AG04449 (cell line): ENCODE results near the gene DMRT1.

Experiments
- CTCF ChIA-PET: fragments of 350-600 bp; formaldehyde crosslinking; extraction: SDS; loops from one replicate; lab custom pipeline; 2021; ENCODE audit warnings: antibody characterized with exemption; lab: Yijun Ruan, JAX
- POLR2A ChIA-PET: fragments of 400-600, 350-600 bp; formaldehyde crosslinking; extraction: SDS; loops from one replicate; lab custom pipeline; 2020; ENCODE audit warnings: antibody characterized with exemption, inconsistent platforms; lab: Yijun Ruan, JAX
- DNase-seq: peaks from one replicate; pipeline ENCODE4 v3.0.0-alpha.2; 2010; ENCODE audit warnings: low read depth, low spot score
- H3K4me3 ChIP-seq: 2 replicates; pipeline ENCODE4 v1.5.1; 2011; ENCODE audit warnings: low read depth, mild to moderate bottlenecking, control low read depth, low read length
- TF ChIP-seq, protein P1 (sequence below): IDR thresholded peaks from one replicate; pipeline ENCODE4 v1.5.1; 2011; ENCODE audit warnings: mild to moderate bottlenecking, moderate library complexity, low read length, control low read depth, inconsistent platforms; ENCODE audit not compliant: insufficient read depth; ENCODE audit errors: missing control alignments

DMRT1 gene

GRCh38 chr9:818958-819357 is 22.5 kb upstream of the DMRT1 start:
- TF ChIP-seq, protein P1, sequence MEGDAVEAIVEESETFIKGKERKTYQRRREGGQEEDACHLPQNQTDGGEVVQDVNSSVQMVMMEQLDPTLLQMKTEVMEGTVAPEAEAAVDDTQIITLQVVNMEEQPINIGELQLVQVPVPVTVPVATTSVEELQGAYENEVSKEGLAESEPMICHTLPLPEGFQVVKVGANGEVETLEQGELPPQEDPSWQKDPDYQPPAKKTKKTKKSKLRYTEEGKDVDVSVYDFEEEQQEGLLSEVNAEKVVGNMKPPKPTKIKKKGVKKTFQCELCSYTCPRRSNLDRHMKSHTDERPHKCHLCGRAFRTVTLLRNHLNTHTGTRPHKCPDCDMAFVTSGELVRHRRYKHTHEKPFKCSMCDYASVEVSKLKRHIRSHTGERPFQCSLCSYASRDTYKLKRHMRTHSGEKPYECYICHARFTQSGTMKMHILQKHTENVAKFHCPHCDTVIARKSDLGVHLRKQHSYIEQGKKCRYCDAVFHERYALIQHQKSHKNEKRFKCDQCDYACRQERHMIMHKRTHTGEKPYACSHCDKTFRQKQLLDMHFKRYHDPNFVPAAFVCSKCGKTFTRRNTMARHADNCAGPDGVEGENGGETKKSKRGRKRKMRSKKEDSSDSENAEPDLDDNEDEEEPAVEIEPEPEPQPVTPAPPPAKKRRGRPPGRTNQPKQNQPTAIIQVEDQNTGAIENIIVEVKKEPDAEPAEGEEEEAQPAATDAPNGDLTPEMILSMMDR, result no peak

GRCh38 chr9:826500-827280 is 14.8 kb upstream of the DMRT1 start:
- ChIA-PET CTCF (no interaction called here), POLR2A (no interaction called here)
- TF ChIP-seq, protein P1, result no peak
- no peak for DNase-seq
- H3K4me3 ChIP-seq, result no peak overlapping the region

More at GRCh38 chr9:818958-819357, 22.5 kb upstream of the DMRT1 start:
- ChIA-PET POLR2A (no interaction called here), CTCF (no interaction called here)
- no peak overlapping the region for H3K4me3 ChIP-seq
- DNase-seq, result no peak

DNA sequence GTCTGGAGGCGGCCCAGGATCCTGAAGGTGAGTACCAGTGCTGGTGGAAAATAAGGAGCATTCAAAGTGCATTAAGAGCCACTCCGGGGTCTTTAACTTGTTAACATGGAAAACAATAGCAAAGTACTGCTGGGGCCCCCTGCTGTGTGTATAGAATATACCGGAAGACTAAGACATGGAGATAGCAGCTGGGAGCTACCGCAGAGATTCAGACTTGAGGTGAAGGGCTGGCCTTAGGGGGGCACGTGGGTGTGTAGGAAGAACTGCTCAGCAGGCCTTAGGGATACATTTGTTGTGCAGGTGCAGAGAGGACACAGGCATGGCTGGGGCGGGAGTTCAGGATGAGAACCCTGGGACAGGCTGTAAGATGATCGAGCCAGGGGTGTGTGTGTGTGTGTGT is 1.2 kb upstream of the DMRT1 start:
- DNase-seq, result no peak
- CTCF ChIA-PET, result no interaction called here
- H3K4me3 ChIP-seq, result no peak overlapping the region
- TF ChIP-seq, protein P1, result no peak
- POLR2A ChIA-PET, result no interaction called here

DNA sequence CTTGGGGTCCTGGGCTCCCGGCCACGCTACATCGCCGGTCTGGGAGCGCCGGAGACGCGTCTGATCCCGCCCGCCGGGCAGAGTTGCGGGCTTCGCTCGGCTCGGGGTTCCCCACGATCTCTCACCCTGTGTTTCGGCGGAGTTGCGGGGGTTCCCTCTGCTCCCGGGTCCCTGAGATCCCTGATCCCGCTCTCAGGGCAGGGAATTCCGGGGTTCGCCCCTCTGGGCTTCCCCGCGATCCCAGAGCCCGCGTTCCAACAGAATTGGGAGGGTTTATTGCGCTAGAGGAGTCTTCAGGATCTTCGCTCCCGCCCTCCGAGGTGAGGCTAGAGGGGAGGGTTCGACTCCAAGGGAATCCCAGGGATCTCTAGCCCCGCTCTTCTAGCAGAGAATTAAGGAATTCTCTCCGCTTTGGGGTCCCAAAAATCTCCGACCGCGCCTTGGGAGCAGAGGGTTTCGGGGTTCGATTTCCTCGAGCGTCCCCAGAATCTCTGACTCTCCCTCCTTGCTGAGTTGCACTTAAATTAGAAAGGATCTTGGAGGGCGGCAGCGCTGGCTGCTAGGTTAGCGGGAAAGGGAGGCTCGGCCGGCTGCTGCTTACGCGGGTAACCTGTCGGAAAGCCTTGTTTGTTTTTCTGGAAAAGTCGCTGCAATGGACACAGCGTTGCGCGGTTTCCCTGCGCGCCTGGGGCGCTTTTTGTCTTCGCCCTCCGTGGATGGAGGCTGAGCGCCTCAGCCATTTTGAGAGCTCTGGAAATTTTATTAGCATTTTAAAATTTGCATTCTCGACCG is 1.3 kb downstream of the DMRT1 start:
- CTCF ChIA-PET, result no interaction called here
- H3K4me3 ChIP-seq, result no peak overlapping the region
- POLR2A ChIA-PET, result no interaction called here
- no peak for DNase-seq
- TF ChIP-seq, protein P1, result no peak

DNA sequence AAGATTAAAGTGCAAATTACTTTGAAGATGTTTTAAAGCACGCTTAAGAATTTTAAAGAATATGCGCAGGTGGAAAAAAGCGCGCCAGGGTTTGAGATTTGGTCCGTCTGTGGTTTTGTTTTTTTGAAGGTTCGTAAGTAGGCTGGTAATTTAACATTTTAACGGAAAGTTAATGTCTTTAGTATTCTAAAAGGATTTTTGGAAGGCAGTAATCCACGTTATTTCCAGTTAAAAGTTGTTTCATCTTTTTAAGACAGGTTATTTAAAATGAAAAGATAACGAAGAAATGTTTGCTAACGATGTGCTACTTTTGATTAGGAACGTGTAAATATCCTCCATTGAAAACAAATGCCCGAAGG is 1.9 kb downstream of the DMRT1 start:
- POLR2A ChIA-PET, result no interaction called here
- H3K4me3 ChIP-seq, result no peak overlapping the region
- TF ChIP-seq, protein P1, result no peak
- CTCF ChIA-PET, result no interaction called here
- no peak for DNase-seq

DNA sequence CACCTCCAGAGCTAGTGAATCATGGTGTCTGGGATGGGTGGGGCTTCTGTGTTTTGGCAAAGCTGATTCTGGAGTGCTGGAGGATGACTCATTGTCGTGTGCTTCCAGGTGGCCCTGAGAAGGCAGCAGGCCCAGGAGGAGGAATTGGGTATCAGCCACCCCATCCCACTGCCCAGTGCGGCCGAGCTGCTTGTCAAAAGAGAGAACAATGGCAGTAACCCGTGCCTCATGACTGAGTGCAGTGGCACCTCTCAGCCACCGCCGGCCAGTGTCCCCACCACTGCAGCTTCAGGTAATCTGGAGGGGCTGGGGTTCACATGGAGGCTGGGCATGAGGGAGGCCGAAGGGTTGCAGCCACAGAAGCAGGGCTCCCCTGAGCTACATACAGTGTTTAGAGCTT is 5.4 kb downstream of the DMRT1 start:
- ChIA-PET CTCF (no interaction called here), POLR2A (no interaction called here)
- TF ChIP-seq, protein P1, result no peak
- H3K4me3 ChIP-seq, result no peak overlapping the region
- DNase-seq, result no peak
